Measurements from ENCODE around the gene NUP93. TPM values are rescaled to one million over a fixed set of nuclear protein-coding genes. Genes with fewer than 3 reads are reported as not detected.
"Not testable (repeated sequence)": the region's sequence is repeated elsewhere in the genome, so short reads cannot be mapped to it uniquely, and the experiment has no call there.

Gene NUP93
- total RNA-seq, 1 experiment from 2014 or later, result 102 TPM

DNA sequence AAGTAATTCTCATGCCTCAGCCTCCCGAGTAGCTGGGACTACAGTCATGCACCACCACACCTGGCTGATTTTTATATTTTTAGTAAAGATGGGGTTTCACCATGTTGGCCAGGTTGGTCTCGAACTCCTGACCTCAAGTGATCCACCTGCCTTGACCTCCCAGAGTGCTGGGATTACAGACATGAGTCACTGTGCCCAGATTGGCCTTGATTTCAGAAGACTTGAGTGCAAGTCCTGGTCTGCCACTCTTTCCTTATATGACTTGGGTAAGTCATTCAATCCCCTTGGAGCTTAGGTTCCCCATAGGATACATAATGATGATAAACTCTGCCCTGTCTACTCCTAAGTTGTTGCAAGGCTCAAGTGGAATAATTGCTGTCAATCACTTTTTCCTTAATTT, 12.4 kb upstream of the NUP93 start:
- not testable (repeated sequence) for H3K9me3 ChIP-seq (replicated peaks); H3K36me3 ChIP-seq; DNase-seq (ENCODE audit: low read depth in 1 of 2, low spot score in 2 of 2); H3K27ac ChIP-seq; H3K4me3 ChIP-seq; H3K27me3 ChIP-seq (replicated peaks); H3K4me1 ChIP-seq (replicated peaks)

DNA sequence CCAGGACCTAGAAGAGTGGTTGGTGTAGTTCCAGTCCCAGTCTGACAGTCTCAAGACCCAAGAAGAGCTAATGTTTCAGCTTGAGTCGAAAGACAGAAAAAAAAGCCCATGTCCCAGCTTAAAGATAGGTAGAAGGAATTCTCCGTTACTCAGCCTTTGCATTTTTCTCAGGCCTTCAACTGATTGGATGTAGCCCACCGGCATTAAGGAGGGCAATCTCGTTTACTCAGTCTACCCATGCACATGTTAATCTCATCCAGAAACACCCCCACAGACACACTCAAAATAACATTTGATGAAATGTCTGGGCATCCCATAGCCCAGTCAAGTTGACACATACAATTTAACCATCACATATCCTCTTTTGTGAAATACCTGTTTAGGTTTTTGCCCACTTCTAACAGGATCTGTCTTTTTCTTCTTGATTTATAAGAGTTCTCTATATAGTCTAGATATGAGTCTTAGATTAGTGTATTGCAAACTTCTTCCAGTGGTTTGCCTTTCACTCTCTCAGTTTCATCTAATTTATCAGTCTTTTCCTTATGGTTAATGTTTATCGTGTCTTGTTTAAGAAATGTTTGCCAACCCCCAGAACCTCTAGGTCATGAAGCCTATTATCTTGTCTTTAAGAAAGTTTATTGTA, 7.6 kb upstream of the NUP93 start:
- no peak overlapping the region for H3K27ac ChIP-seq
- no peaks in the 10 kb centered on the region for H3K36me3 ChIP-seq
- no peak for DNase-seq (ENCODE audit: low read depth in 1 of 2, low spot score in 2 of 2)
- H3K9me3 ChIP-seq (replicated peaks), result no peaks in the 10 kb centered on the region
- no peak overlapping the region for H3K4me3 ChIP-seq
- no peaks in the 10 kb centered on the region for H3K4me1 ChIP-seq (replicated peaks)
- no peaks in the 10 kb centered on the region; the same call in 1 of the 2 replicates for H3K27me3 ChIP-seq (replicated peaks)

DNA sequence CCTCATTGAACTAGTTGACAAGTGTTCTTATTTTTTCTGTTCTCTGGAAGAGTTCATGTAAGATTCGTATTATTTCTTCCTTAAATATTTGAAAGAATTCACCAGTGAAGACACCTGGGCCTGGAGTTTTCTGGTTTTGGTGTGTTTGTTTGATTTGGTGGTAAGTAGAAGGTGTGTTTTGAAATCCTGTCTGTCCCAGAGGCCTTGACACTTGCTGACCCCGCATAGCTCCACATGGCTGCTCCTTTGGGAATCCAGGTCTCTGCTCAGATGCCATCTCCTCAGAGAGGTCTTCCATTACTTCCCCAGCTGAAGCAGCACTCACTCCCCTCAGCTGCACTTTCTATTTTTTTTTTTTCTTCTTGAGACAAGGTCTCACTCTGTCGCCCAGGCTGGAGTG, 5.7 kb upstream of the NUP93 start:
- H3K27me3 ChIP-seq (replicated peaks), result no peaks in the 10 kb centered on the region; the same call in 1 of the 2 replicates
- DNase-seq (ENCODE audit: low read depth in 1 of 2, low spot score in 2 of 2), result no peak

DNA sequence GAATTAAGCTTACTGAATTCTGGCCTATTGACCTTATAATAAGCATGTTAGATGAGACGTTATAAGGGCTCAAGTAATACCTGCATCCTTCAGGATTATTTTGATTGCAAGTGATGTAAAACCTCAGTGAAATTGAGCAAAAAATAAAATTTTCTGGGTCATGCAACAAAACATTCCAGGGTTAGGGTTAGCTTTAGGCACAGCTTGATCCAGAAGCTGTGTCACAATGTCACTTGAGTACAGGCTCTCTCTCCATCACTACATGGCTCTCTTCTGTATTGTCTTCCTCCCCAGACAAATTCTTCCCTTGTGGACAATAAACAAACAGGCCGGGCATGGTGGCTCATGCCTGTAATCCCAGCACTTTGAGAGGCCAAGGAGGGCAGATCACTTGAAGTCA, 3.6 kb upstream of the NUP93 start:
- no peaks in the 10 kb centered on the region for H3K9me3 ChIP-seq (replicated peaks)
- peaks cover 6% of the 10 kb centered on the region; the same call in 1 of the 2 replicates for H3K36me3 ChIP-seq
- no peaks in the 10 kb centered on the region; the same call in 1 of the 2 replicates for H3K27me3 ChIP-seq (replicated peaks)
- H3K4me3 ChIP-seq, result no peak overlapping the region
- DNase-seq (ENCODE audit: low read depth in 1 of 2, low spot score in 2 of 2), result no peak
- H3K4me1 ChIP-seq (replicated peaks), result peaks cover 17% of the 10 kb centered on the region
- no peak overlapping the region for H3K27ac ChIP-seq

More for the DNA sequence above, 5.7 kb upstream of the NUP93 start:
- Histone ChIP-seq H3K4me3 (no peak overlapping the region), H3K27ac (no peak overlapping the region), H3K9me3 (replicated peaks) (no peaks in the 10 kb centered on the region), H3K36me3 (no peaks in the 10 kb centered on the region), H3K4me1 (replicated peaks) (peaks cover 7% of the 10 kb centered on the region)

DNA sequence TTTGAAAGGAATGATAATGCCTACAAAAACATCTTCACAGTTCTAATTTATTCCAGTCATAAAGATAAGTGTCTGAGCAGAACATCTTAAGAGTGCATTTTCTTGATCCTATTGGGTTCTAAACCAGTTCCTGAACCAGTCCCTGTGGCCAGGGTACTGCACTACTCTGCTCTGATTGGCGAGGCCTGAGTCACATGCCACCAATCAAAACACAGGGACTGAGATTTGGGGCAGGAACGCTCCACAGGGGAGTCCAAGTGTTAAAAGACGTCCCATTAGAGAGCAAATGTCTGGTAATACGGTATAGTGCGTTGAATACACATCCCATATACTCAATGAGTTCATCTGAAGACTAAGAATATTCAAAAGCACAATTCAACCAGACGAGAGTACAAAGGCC, 3.0 kb upstream of the NUP93 start:
- no peak overlapping the region for H3K4me3 ChIP-seq
- no peak overlapping the region for H3K27ac ChIP-seq
- no peaks in the 10 kb centered on the region; the same call in 1 of the 2 replicates for H3K27me3 ChIP-seq (replicated peaks)
- DNase-seq (ENCODE audit: low read depth in 1 of 2, low spot score in 2 of 2), result no peak
- H3K9me3 ChIP-seq (replicated peaks), result no peaks in the 10 kb centered on the region
- peaks cover 17% of the 10 kb centered on the region for H3K4me1 ChIP-seq (replicated peaks)
- H3K36me3 ChIP-seq, result peaks cover 6% of the 10 kb centered on the region; the same call in 1 of the 2 replicates

DNA sequence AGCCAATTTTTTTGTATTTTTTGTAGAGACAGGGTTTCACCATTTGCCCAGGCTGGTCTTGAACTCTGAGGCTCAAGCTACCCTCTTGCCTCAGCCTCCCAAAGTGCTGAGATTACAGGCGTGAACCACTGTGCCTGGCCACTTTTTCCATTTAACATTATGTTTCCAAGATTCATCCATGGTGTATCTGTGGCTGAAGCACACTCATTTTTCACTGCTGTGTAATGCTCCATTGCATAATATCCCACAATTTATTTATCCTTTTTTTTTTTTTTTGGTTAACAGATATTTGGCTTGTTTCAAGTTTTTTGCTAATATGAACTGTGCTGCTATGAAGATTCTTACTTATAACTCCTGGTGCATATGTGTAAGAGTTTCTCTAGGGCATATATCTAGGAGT, 1.9 kb upstream of the NUP93 start:
- Histone ChIP-seq H3K9me3 (replicated peaks) (no peaks in the 10 kb centered on the region), H3K4me3 (no peak overlapping the region), H3K36me3 (peaks cover 6% of the 10 kb centered on the region; the same call in 1 of the 2 replicates), H3K27ac (no peak overlapping the region), H3K27me3 (replicated peaks) (no peaks in the 10 kb centered on the region; the same call in 1 of the 2 replicates), H3K4me1 (replicated peaks) (peaks cover 17% of the 10 kb centered on the region)
- DNase-seq (ENCODE audit: low read depth in 1 of 2, low spot score in 2 of 2), result no peak

DNA sequence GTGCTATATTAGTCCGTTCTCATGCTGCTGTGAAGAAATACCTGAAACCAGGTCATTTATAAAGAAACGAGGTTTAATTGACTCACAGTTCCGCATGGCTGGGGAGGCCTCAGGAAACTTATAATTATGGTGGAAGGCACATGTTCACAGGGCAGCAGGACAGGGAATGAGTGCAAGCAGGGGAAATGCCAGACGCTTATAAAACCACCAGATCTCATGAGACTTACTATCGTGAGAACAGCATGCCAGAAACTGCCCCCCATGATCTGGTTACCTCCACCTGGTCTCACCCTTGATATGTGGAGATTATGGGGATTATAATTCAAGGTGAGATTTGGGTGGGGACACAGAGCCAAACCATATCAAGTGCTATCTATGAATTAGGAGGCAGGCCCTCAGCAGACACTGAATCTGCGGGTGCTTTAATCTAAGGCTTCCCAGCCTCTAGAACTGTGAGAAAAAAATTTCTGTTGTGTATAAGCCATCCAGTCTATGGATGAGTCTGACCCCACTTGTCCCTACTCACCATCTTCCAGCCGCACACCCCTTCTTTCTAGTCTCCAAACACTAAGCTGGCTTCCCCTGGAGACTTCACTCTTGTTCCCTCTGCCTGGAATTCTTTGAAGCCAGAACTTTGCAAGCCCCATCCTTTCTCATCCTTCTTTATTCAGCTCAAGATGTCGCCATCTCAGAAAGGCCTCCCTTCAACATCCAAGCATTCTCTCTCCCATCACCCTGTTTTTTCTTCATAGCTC, 772 bp upstream of the NUP93 start:
- Histone ChIP-seq H3K9me3 (replicated peaks) (no peaks in the 10 kb centered on the region), H3K36me3 (peaks cover 6% of the 10 kb centered on the region; the same call in 1 of the 2 replicates), H3K4me1 (replicated peaks) (peaks cover 18% of the 10 kb centered on the region), H3K4me3 (peak overlapping the region; percentile 91), H3K27ac (peak overlapping the region; percentile 58), H3K27me3 (replicated peaks) (no peaks in the 10 kb centered on the region)
- DNase-seq (ENCODE audit: low read depth in 1 of 2, low spot score in 2 of 2), result no peak

DNA sequence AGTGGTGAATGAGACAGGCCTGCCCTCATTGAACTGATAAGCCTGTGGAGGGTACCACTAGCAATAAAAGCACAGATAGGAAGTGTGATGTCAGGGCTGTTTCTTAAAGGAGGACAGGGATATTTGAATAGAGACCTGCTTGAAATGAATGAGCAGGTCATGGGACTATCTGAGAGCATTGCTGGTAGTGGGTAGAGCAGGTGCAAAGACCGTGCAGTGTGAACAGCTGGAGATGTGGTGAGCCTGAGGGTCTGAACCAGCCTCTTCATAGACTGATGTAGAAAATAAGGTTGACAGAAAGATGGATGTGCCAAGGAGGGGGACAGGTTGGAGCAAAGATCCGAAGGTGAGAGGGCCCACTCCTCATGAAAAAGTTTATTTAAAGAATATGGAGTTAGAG, 2.4 kb downstream of the NUP93 start:
- DNase-seq (ENCODE audit: low read depth in 1 of 2, low spot score in 2 of 2), result no peak
- no peak overlapping the region for H3K4me3 ChIP-seq
- H3K36me3 ChIP-seq, result peaks cover 10% of the 10 kb centered on the region; the same call in 1 of the 2 replicates
- H3K27ac ChIP-seq, result no peak overlapping the region
- no peaks in the 10 kb centered on the region; the same call in 1 of the 2 replicates for H3K9me3 ChIP-seq (replicated peaks)
- H3K4me1 ChIP-seq (replicated peaks), result peaks cover 21% of the 10 kb centered on the region
- no peaks in the 10 kb centered on the region for H3K27me3 ChIP-seq (replicated peaks)

DNA sequence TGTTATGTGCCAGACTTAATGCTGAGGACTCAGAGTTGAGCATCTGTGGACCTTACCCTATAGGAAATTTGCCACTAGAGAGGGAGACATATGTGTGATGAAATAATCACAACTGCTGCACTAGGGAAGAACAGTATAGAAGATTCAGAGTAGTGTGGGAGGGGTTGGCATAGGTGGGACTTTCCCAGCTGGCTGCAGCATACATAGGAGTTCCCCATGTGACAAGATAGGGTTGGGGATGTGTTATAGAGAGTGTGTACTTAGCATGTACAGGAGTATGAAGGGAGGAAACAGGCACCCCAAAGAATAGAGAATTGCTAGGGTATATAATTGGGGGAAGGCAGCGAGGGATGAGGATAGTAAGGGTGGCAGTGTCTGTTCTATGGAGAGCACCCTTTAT, 2.9 kb downstream of the NUP93 start:
- Histone ChIP-seq H3K27ac (no peak overlapping the region), H3K36me3 (peaks cover 10% of the 10 kb centered on the region; the same call in 1 of the 2 replicates), H3K4me3 (no peak overlapping the region), H3K4me1 (replicated peaks) (peaks cover 21% of the 10 kb centered on the region), H3K9me3 (replicated peaks) (no peaks in the 10 kb centered on the region; the same call in 1 of the 2 replicates), H3K27me3 (replicated peaks) (no peaks in the 10 kb centered on the region)
- no peak for DNase-seq (ENCODE audit: low read depth in 1 of 2, low spot score in 2 of 2)

DNA sequence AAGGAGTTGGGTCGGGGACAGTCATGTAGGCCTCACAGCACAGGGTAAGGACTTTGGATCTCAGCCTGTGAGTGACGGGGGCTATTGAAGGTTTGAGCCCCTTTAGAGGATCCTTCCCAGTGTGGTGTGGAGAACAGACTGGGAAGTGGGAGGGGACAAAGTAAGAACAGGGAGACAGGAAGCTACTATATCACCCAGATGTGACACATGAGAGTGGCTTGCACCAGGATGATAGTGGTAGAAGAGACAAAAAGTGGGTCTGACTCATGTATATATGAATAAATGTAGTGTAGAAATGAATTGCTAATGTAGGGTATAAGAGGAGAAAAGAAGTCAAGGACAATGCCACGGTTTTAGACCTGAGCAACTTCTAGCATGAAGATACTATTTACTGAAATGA, 4.5 kb downstream of the NUP93 start:
- no peak for DNase-seq (ENCODE audit: low read depth in 1 of 2, low spot score in 2 of 2)
- Histone ChIP-seq H3K4me1 (replicated peaks) (peaks cover 11% of the 10 kb centered on the region), H3K9me3 (replicated peaks) (no peaks in the 10 kb centered on the region; the same call in 1 of the 2 replicates), H3K36me3 (peaks cover 10% of the 10 kb centered on the region; the same call in 1 of the 2 replicates), H3K27ac (no peak overlapping the region), H3K27me3 (replicated peaks) (no peaks in the 10 kb centered on the region), H3K4me3 (no peak overlapping the region)

DNA sequence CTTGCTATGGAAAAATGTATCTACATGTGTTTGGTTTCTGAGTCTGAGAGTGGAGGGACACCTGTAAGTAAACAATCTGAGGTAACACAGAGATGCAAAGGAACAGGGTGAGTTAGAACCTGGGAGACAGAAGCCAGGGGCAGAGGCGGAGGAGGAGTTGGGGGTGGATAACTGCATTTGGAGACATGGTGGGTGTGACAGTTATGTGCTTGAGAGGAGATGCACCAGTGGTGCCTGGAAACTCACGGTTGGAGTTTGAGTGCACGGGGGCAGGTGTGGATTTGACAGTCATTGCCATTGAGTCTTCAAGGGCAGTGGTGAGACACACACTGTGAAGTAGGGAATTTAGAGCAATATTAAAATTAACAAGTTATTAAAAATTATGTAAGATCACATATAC, 6.5 kb downstream of the NUP93 start:
- Histone ChIP-seq H3K9me3 (replicated peaks) (no peaks in the 10 kb centered on the region; the same call in 1 of the 2 replicates), H3K4me3 (no peak overlapping the region), H3K36me3 (0 out of 2 replicates have a peak, but pooled peaks cover 3% of the 10 kb centered on the region), H3K27me3 (replicated peaks) (no peaks in the 10 kb centered on the region), H3K4me1 (replicated peaks) (0 out of 2 replicates have a peak, but pooled peaks cover 3% of the 10 kb centered on the region), H3K27ac (no peak overlapping the region)
- DNase-seq (ENCODE audit: low read depth in 1 of 2, low spot score in 2 of 2), result no peak

DNA sequence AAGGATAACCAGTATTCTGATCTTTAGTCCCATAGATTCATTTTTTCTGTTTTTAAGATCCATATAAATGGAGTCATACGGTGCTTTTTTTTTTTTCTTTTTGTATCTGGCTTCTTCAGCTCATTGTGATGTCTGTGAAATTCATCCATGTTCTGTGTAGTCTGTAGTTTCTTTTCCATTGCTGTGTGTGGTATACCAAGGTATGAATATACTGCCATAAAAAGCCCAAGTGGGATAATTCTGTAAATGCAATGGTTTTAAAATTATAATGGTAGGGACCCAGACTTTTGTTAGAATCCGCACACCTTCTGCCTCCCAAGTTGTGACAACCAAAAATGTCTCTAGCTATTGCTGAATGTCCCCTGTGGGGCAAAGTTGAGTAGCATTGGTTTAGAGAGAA, 7.6 kb downstream of the NUP93 start:
- Histone ChIP-seq H3K36me3 (peaks cover 3% of the 10 kb centered on the region; the same call in 1 of the 2 replicates), H3K9me3 (replicated peaks) (no peaks in the 10 kb centered on the region; the same call in 1 of the 2 replicates), H3K27me3 (replicated peaks) (no peaks in the 10 kb centered on the region), H3K4me3 (no peak overlapping the region), H3K27ac (no peak overlapping the region), H3K4me1 (replicated peaks) (peaks cover 14% of the 10 kb centered on the region)
- DNase-seq (ENCODE audit: low read depth in 1 of 2, low spot score in 2 of 2), result no peak

DNA sequence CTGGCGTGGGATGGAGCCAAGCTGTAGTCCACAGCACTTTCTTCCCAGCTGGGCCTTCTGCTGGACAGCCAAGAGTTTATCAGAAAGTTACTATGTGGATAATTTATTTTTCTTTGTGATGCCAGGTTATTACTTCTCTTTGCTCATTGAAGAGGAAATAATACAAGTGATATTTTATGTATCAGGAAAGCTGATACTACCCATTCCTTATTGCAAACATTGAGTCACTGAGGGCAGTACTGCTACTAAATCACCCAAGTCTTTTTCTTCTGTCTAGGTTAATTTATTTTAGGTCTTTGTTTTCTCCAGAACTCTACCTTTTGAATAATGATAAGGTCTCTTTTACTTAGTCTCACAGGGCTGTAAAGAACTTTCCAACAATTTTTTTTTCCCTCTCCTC, 8.3 kb downstream of the NUP93 start:
- peaks cover 3% of the 10 kb centered on the region; the same call in 1 of the 2 replicates for H3K36me3 ChIP-seq
- no peak overlapping the region for H3K4me3 ChIP-seq
- no peaks in the 10 kb centered on the region for H3K27me3 ChIP-seq (replicated peaks)
- H3K4me1 ChIP-seq (replicated peaks), result peaks cover 20% of the 10 kb centered on the region
- DNase-seq (ENCODE audit: low read depth in 1 of 2, low spot score in 2 of 2), result no peak
- H3K27ac ChIP-seq, result no peak overlapping the region
- H3K9me3 ChIP-seq (replicated peaks), result no peaks in the 10 kb centered on the region; the same call in 1 of the 2 replicates

DNA sequence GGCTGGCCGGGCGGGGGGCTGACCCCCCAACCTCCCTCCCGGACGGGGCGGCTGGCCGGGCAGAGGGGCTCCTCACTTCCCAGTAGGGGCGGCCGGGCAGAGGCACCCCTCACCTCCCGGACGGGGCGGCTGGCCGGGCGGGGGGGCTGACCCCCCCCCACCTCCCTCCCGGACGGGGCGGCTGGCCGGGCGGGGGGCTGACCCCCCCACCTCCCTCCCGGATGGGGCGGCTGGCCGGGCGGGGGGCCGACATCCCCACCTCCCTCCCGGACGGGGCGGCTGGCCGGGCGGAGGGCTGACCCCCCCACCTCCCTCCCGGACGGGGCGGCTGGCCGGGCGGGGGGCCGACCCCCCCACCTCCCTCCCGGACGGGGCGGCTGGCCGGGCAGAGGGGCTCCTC, 9.4 kb downstream of the NUP93 start:
- H3K27ac ChIP-seq; H3K36me3 ChIP-seq; H3K4me3 ChIP-seq; H3K9me3 ChIP-seq (replicated peaks); DNase-seq (ENCODE audit: low read depth in 1 of 2, low spot score in 2 of 2); H3K27me3 ChIP-seq (replicated peaks): not testable (repeated sequence)
- peaks cover 26% of the 10 kb centered on the region for H3K4me1 ChIP-seq (replicated peaks)

All from SJSA1 (cell line).